ENCODE results near the gene CER1. TPM values are rescaled to one million over a fixed set of nuclear protein-coding genes. Genes with fewer than 3 reads are reported as not detected.

CER1 gene
- total RNA-seq, 1 experiment from 2014 or later: not detected

- Histone ChIP-seq H2AFZ (ENCODE audit: low read depth, low read length, poor library complexity, severe bottlenecking) (no peak overlapping the region), H3K36me3 (ENCODE audit: control insufficient read depth in 1 of 2, insufficient read depth in 2 of 2, low read length in 2 of 2) (no peaks in the 10 kb centered on the region), H3K4me3 (replicated peaks in 1 of 2; ENCODE audit: low read depth in 1 of 2, low read length in 2 of 2) (no peak overlapping the region), H3K27me3 (ENCODE audit: insufficient read depth, low read length) (peaks cover 42% of the 10 kb centered on the region), H4K20me1 (ENCODE audit: insufficient read depth) (no peaks in the 10 kb centered on the region), H3K4me1 (ENCODE audit: control insufficient read depth in 1 of 2, insufficient read depth in 2 of 2, low read length in 2 of 2) (no peaks in the 10 kb centered on the region), H3K4me2 (ENCODE audit: low read length) (no peak overlapping the region), H3K9me3 (ENCODE audit: control insufficient read depth in 1 of 2, insufficient read depth in 1 of 2, low read depth in 1 of 2, low read length in 2 of 2) (no peaks in the 10 kb centered on the region), H3K9me2 (ENCODE audit: insufficient read depth) (no peaks in the 10 kb centered on the region), H3K27ac (ENCODE audit: low read depth, low read length) (no peak overlapping the region), H3K79me2 (ENCODE audit: insufficient read depth, low read length) (no peaks in the 10 kb centered on the region), H3K9ac (ENCODE audit: low read length) (no peak overlapping the region)
- ChIA-PET RAD21 (ENCODE audit: low non-redundant PET in 1 of 2, low total read pairs in 2 of 2, uncharacterized antibody in 2 of 2, unreplicated experiment in 2 of 2) (no interaction called here), POLR2A (no interaction called here), CTCF (interaction anchor here (1.5 kb wide), 1 partner anchor 17 kb away, joined by 3 read pairs; no protein-coding TSS in a partner anchor)
- TF ChIP-seq SP1 (IDR thresholded peaks at IDR 0.05; ENCODE audit: low read depth) (no peak), TCF7L2 (IDR thresholded peaks at IDR 0.05; ENCODE audit: borderline replicate concordance, extremely low read depth, insufficient read depth, insufficient read length) (no peak)
- DNase-seq (ENCODE audit: low read depth, low spot score) (no peak), ATAC-seq (no peak)
- intact Hi-C loops (cut with micrococcal nuclease): no loop called here
- BruUV-seq (replicated peaks): no TSS peak
These were observed 29.7 kb upstream of the CER1 start for GRCh38 chr9:14752271-14752670.

- no peaks in the 10 kb centered on the region for H4K20me1 ChIP-seq (ENCODE audit: insufficient read depth)
- no peak overlapping the region for H3K9ac ChIP-seq (ENCODE audit: low read length)
- POLR2A ChIA-PET: no interaction called here
- H3K27ac ChIP-seq (ENCODE audit: low read depth, low read length): no peak overlapping the region
- CTCF ChIA-PET: interaction anchor here (1.5 kb wide), 1 partner anchor 19 kb away, joined by 3 read pairs; no protein-coding TSS in a partner anchor
- ATAC-seq: no peak
- no peak overlapping the region for H3K4me2 ChIP-seq (ENCODE audit: low read length)
- DNase-seq (ENCODE audit: low read depth, low spot score): no peak
- no peak overlapping the region for H2AFZ ChIP-seq (ENCODE audit: low read depth, low read length, poor library complexity, severe bottlenecking)
- RAD21 ChIA-PET (ENCODE audit: low non-redundant PET in 1 of 2, low total read pairs in 2 of 2, uncharacterized antibody in 2 of 2, unreplicated experiment in 2 of 2): no interaction called here
- H3K4me3 ChIP-seq (replicated peaks in 1 of 2; ENCODE audit: low read depth in 1 of 2, low read length in 2 of 2): no peak overlapping the region
- H3K79me2 ChIP-seq (ENCODE audit: insufficient read depth, low read length): no peaks in the 10 kb centered on the region
- intact Hi-C loops (cut with micrococcal nuclease): no loop called here
- H3K36me3 ChIP-seq (ENCODE audit: control insufficient read depth in 1 of 2, insufficient read depth in 2 of 2, low read length in 2 of 2): no peaks in the 10 kb centered on the region
- H3K9me3 ChIP-seq (ENCODE audit: control insufficient read depth in 1 of 2, insufficient read depth in 1 of 2, low read depth in 1 of 2, low read length in 2 of 2): no peaks in the 10 kb centered on the region
- no TSS peak for BruUV-seq (replicated peaks)
- no peaks in the 10 kb centered on the region for H3K4me1 ChIP-seq (ENCODE audit: control insufficient read depth in 1 of 2, insufficient read depth in 2 of 2, low read length in 2 of 2)
- H3K9me2 ChIP-seq (ENCODE audit: insufficient read depth): no peaks in the 10 kb centered on the region
- no peak for TF ChIP-seq EGR1 (IDR thresholded peaks at IDR 0.05; ENCODE audit: low read depth)
- TF ChIP-seq, protein P1, sequence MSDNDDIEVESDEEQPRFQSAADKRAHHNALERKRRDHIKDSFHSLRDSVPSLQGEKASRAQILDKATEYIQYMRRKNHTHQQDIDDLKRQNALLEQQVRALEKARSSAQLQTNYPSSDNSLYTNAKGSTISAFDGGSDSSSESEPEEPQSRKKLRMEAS (IDR thresholded peaks at IDR 0.05): no peak
- no peak for TF ChIP-seq SIN3A (IDR thresholded peaks at IDR 0.05; ENCODE audit: low read depth)
- no peak for TF ChIP-seq SP1 (IDR thresholded peaks at IDR 0.05; ENCODE audit: low read depth)
- no peak for TF ChIP-seq ZNF274 (IDR thresholded peaks at IDR 0.05; ENCODE audit: low read depth, low read length)
- TF ChIP-seq SRF (IDR thresholded peaks at IDR 0.05; ENCODE audit: low read depth): no peak
- TF ChIP-seq YY1 (IDR thresholded peaks at IDR 0.05; ENCODE audit: extremely low read depth, insufficient replicate concordance, low read depth, low read length): no peak
- TF ChIP-seq EZH2phosphoT487 (IDR thresholded peaks at IDR 0.05; ENCODE audit: borderline replicate concordance): no peak
- no peak for TF ChIP-seq CEBPB (IDR thresholded peaks at IDR 0.05; ENCODE audit: low read depth)
- TF ChIP-seq RAD21 (IDR thresholded peaks at IDR 0.05; ENCODE audit: low read depth): no peak
- H3K27me3 ChIP-seq (ENCODE audit: insufficient read depth, low read length): peaks cover 38% of the 10 kb centered on the region
These were observed 28.3 kb upstream of the CER1 start for GRCh38 chr9:14750821-14751220.

All from HCT116 (cell line).